Keratinocyte (primary cell): ENCODE data around the gene HDAC5. TPM values are rescaled to one million over a fixed set of nuclear protein-coding genes. Genes with fewer than 3 reads are reported as not detected.

Experiments used
- DNase-seq: peaks from one replicate; pipeline ENCODE4 v3.0.0-alpha.2; 2011; ENCODE audit warnings: low read depth, missing footprints, low spot score
- FAIRE-seq: peaks from 2 replicates; lab custom pipeline; 2011; peaks lifted over from hg19 to GRCh38; lab: Jason Lieb, UNC
- H2AFZ ChIP-seq: 2 replicates; pipeline ENCODE4 v1.6.0; 2012; ENCODE audit warnings: low read length, control low read depth, inconsistent platforms; ENCODE audit not compliant: control insufficient read depth
- H3K27ac ChIP-seq: 2 replicates; pipeline ENCODE4 v1.5.1; 2011; ENCODE audit warnings: low read length; ENCODE audit not compliant: control insufficient read depth, insufficient read depth
- H3K27me3 ChIP-seq: 3 replicates; pipeline ENCODE4 v1.6.0; 2011; ENCODE audit warnings: low read length; ENCODE audit not compliant: control insufficient read depth, insufficient read depth; ENCODE audit errors: extremely low read depth
- H3K36me3 ChIP-seq, 2 experiments: 2 replicates in 1 of 2; 3 replicates in 1 of 2; pipeline ENCODE4 v1.5.1; 2011; ENCODE audit warnings: low read length in 2 of 2, mild to moderate bottlenecking in 1 of 2; ENCODE audit not compliant: control insufficient read depth in 2 of 2, insufficient read depth in 2 of 2; ENCODE audit errors: extremely low read depth in 1 of 2
- H3K4me1 ChIP-seq: 3 replicates; pipeline ENCODE4 v1.5.1; 2011; ENCODE audit warnings: low read length; ENCODE audit not compliant: control insufficient read depth, insufficient read depth; ENCODE audit errors: extremely low read depth
- H3K4me2 ChIP-seq: 3 replicates; pipeline ENCODE4 v1.6.0; 2011; ENCODE audit warnings: low read depth, low read length; ENCODE audit not compliant: control insufficient read depth, insufficient read depth; ENCODE audit errors: extremely low read depth
- H3K4me3 ChIP-seq, 3 experiments: fragments of 200-600 bp in 1 of 3; sonication (generic) in 1 of 3; 2 replicates in 2 of 3; 3 replicates in 1 of 3; pipeline ENCODE4 v1.5.1; 2011 to 2016; ENCODE audit warnings: low read length in 3 of 3, mild to moderate bottlenecking in 3 of 3, control low read depth in 2 of 3, inconsistent platforms in 1 of 3, low read depth in 1 of 3, mixed read lengths in 1 of 3, mixed run types in 1 of 3, moderate library complexity in 1 of 3; ENCODE audit not compliant: control insufficient read depth in 2 of 3, insufficient read depth in 2 of 3; ENCODE audit errors: extremely low read depth in 1 of 3
- H3K79me2 ChIP-seq: 2 replicates; pipeline ENCODE4 v1.6.0; 2012; ENCODE audit warnings: low read length; ENCODE audit not compliant: control insufficient read depth, insufficient read depth
- H3K9ac ChIP-seq: 3 replicates; pipeline ENCODE4 v1.6.0; 2011; ENCODE audit warnings: low read length; ENCODE audit not compliant: control insufficient read depth, insufficient read depth; ENCODE audit errors: extremely low read depth
- H3K9me1 ChIP-seq: 3 replicates; pipeline ENCODE4 v1.6.0; 2011; ENCODE audit warnings: low read length; ENCODE audit not compliant: control insufficient read depth, insufficient read depth; ENCODE audit errors: extremely low read depth
- H3K9me3 ChIP-seq: 2 replicates; pipeline ENCODE4 v1.5.1; 2012; ENCODE audit warnings: low read depth, low read length; ENCODE audit not compliant: control insufficient read depth
- H4K20me1 ChIP-seq: 3 replicates; pipeline ENCODE4 v1.6.0; 2011; ENCODE audit warnings: low read length; ENCODE audit not compliant: control insufficient read depth, insufficient read depth; ENCODE audit errors: extremely low read depth
- EZH2 ChIP-seq: IDR thresholded peaks from one replicate; pipeline ENCODE4 v1.6.1; 2012; ENCODE audit warnings: inconsistent platforms, mild to moderate bottlenecking, low read length, moderate library complexity
- dilution Hi-C: fragments of 300-500 bp; cut with MboI; formaldehyde crosslinking; loops from one replicate; pipeline ENCODE4 v1.7.0; 2020; ENCODE audit warnings: low sequenced_read_pairs; ENCODE audit not compliant: extremely low pct_ligation_motif_present
- polyA plus RNA-seq, 5 experiments: library from polyadenylated mRNA; depleted of rRNA in 3 of 5; stranded (reverse) in 3 of 5; stranded (forward) in 1 of 5; unstranded in 1 of 5; fragments of >200 nt; gene quantifications; 1 replicate in 1 of 5; 2 replicates in 3 of 5; 3 replicates in 1 of 5; pipeline versions ENCODE4 v1.2.1 to v1.2.3, GENCODE V29; 2011 to 2012; ENCODE audit warnings: missing spikeins in 2 of 5, low read depth in 1 of 5, low replicate concordance in 1 of 5
- TF ChIP-seq, protein P1 (sequence below), 3 experiments: IDR thresholded peaks in 1 of 3; conservative IDR thresholded peaks in 1 of 3; optimal IDR thresholded peaks in 1 of 3; 2 replicates in 2 of 3; 3 replicates in 1 of 3; pipeline versions ENCODE3 to v1.5.1; 2011; ENCODE audit warnings: low read length in 3 of 3, mild to moderate bottlenecking in 3 of 3, moderate library complexity in 2 of 3, control low read depth in 1 of 3, inconsistent platforms in 1 of 3; ENCODE audit not compliant: insufficient read depth in 2 of 3; ENCODE audit errors: extremely low read depth in 1 of 3

The HDAC5 gene
- polyA plus RNA-seq, 1 donor (not counting 4 experiments of a cell fraction or from before 2014, with no cell fraction given), result 4.5 TPM

- Histone ChIP-seq H3K9me3 (no peaks in the 10 kb centered on the region), H3K4me2 (no peak within 1 kb of the TSS), H2AFZ (no peak within 1 kb of the TSS), H3K36me3 (no peaks in the 10 kb centered on the region), H3K27me3 (no peaks in the 10 kb centered on the region), H4K20me1 (no peaks in the 10 kb centered on the region), H3K79me2 (no peaks in the 10 kb centered on the region), H3K4me1 (no peaks in the 10 kb centered on the region), H3K9ac (no peak within 1 kb of the TSS), H3K27ac (no peak within 1 kb of the TSS), H3K4me3 (no peak within 1 kb of the TSS), H3K9me1 (no peaks in the 10 kb centered on the region)
- DNase-seq, result no peak
- no peak for TF ChIP-seq EZH2
- TF ChIP-seq, protein P1, sequence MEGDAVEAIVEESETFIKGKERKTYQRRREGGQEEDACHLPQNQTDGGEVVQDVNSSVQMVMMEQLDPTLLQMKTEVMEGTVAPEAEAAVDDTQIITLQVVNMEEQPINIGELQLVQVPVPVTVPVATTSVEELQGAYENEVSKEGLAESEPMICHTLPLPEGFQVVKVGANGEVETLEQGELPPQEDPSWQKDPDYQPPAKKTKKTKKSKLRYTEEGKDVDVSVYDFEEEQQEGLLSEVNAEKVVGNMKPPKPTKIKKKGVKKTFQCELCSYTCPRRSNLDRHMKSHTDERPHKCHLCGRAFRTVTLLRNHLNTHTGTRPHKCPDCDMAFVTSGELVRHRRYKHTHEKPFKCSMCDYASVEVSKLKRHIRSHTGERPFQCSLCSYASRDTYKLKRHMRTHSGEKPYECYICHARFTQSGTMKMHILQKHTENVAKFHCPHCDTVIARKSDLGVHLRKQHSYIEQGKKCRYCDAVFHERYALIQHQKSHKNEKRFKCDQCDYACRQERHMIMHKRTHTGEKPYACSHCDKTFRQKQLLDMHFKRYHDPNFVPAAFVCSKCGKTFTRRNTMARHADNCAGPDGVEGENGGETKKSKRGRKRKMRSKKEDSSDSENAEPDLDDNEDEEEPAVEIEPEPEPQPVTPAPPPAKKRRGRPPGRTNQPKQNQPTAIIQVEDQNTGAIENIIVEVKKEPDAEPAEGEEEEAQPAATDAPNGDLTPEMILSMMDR (optimal IDR thresholded peaks at IDR 0.05 in 1 of 3, IDR thresholded peaks at IDR 0.05 in 1 of 3, conservative IDR thresholded peaks at IDR 0.05 in 1 of 3; ENCODE audit: extremely low read depth in 1 of 3, insufficient read depth in 2 of 3, low read length in 3 of 3), result no peak
- no peak for FAIRE-seq
- dilution Hi-C loops, result no loop called here
These were observed 47.2 kb upstream of the HDAC5 start, which contains the start of gene ASB16 for GRCh38 chr17:44170499-44171201. Gene ASB16 (plus strand): TSS chr17:44170704. CDS start chr17:44170790, 86 bp downstream.

GRCh38 chr17:44170135-44170498, 46.7 kb upstream of the HDAC5 start:
- Histone ChIP-seq H3K9ac (no peak overlapping the region), H3K79me2 (no peaks in the 10 kb centered on the region), H2AFZ (no peak overlapping the region), H4K20me1 (no peaks in the 10 kb centered on the region), H3K4me3 (no peak overlapping the region), H3K27me3 (no peaks in the 10 kb centered on the region), H3K4me2 (no peak overlapping the region), H3K36me3 (no peaks in the 10 kb centered on the region), H3K9me1 (no peaks in the 10 kb centered on the region), H3K27ac (no peak overlapping the region), H3K4me1 (no peaks in the 10 kb centered on the region), H3K9me3 (no peaks in the 10 kb centered on the region)
- no peak for TF ChIP-seq EZH2
- TF ChIP-seq, protein P1 (optimal IDR thresholded peaks at IDR 0.05 in 1 of 3, IDR thresholded peaks at IDR 0.05 in 1 of 3, conservative IDR thresholded peaks at IDR 0.05 in 1 of 3; ENCODE audit: extremely low read depth in 1 of 3, insufficient read depth in 2 of 3, low read length in 3 of 3), result no peak
- no peak for DNase-seq
- dilution Hi-C loops, result no loop called here
- FAIRE-seq, result no peak
